Measurements from ENCODE around the gene RNU7-1.

RNU7-1 gene

DNA sequence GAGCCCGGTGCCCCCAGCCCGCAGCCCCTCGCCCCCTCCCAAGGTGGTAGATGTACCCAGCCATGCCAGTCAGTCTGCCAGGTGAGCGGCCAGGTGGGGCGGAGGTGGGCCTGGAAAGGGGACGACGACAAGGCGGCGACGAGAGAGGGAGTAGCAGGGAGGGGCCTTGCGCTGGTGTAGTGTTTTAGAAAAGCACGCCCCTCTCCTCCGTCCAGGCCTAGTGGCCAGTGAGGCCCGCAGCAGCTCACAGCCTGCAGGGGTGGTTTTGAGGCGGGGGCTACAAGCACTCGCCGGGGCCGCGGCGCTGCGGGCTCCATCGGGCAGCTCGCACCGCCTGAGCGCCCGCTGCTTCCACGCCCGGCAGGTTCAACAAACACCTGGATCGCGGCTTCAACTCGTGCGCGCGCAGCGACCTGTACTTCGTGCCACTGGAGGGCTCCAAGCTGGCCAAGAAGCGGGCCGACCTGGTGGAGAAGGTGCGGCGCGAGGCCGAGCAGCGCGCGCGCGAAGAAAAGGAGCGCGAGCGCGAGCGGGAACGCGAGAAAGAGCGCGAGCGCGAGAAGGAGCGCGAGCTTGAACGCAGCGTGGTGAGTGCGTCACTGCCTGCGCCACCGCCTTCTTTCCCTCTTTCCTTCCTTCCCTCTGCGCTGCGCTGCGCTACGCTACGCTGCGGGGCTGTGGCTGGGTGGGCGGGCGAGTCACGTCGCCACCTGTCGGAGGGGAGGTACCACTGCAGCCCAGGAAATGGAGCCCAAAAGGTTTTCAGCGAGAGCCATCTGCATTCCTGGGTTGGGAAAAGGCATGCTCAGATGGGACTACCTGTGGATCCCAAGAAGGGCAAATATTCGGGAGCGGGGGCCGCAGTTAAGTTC, 5.9 kb upstream of the RNU7-1 start:
- peak; percentile 95 for DNase-seq
- peaks cover 58% of the 10 kb centered on the region for H3K4me1 Mint-ChIP-seq
- CTCF ChIA-PET = interaction anchor here (0.6 to 16.3 kb wide), 12 partner anchors 9 to 175 kb away, joined by 3 to 491 read pairs (median 5); partner anchors contain the start of gene SPSB2
- peaks cover 38% of the 10 kb centered on the region for H3K36me3 Mint-ChIP-seq
- peak overlapping the region; percentile 82 for H3K4me3 Mint-ChIP-seq
- peak overlapping the region; percentile 97 for H3K27ac Mint-ChIP-seq
- no peaks in the 10 kb centered on the region for H3K9me3 Mint-ChIP-seq
- H3K27me3 Mint-ChIP-seq = no peaks in the 10 kb centered on the region

DNA sequence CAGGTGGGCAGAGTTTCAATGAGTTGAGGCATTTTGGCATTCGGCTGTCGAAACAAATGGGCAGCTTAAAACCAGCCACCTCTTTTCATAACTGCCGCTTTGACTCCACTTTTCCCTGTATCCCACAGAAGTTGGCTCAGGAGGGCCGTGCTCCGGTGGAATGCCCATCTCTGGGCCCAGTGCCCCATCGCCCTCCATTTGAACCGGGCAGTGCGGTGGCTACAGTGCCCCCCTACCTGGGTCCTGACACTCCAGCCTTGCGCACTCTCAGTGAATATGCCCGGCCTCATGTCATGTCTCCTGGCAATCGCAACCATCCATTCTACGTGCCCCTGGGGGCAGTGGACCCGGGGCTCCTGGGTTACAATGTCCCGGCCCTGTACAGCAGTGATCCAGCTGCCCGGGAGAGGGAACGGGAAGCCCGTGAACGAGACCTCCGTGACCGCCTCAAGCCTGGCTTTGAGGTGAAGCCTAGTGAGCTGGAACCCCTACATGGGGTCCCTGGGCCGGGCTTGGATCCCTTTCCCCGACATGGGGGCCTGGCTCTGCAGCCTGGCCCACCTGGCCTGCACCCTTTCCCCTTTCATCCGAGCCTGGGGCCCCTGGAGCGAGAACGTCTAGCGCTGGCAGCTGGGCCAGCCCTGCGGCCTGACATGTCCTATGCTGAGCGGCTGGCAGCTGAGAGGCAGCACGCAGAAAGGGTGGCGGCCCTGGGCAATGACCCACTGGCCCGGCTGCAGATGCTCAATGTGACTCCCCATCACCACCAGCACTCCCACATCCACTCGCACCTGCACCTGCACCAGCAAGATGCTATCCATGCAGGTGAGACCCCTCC, 5.0 kb upstream of the RNU7-1 start:
- CTCF ChIA-PET = interaction anchor here (1.0 to 16.3 kb wide), 9 partner anchors 9 to 174 kb away, joined by 3 to 491 read pairs (median 5); no protein-coding TSS in a partner anchor
- Mint-ChIP-seq H3K27ac (peak overlapping the region; percentile 97), H3K4me1 (peaks cover 57% of the 10 kb centered on the region), H3K4me3 (peak overlapping the region; percentile 82), H3K9me3 (no peaks in the 10 kb centered on the region), H3K27me3 (no peaks in the 10 kb centered on the region), H3K36me3 (peaks cover 35% of the 10 kb centered on the region)
- no peak for DNase-seq

- H3K27me3 Mint-ChIP-seq = no peaks in the 10 kb centered on the region
- H3K9me3 Mint-ChIP-seq = no peaks in the 10 kb centered on the region
- H3K36me3 Mint-ChIP-seq = peaks cover 31% of the 10 kb centered on the region
- CTCF ChIA-PET = interaction anchor here (0.8 to 16.3 kb wide), 4 partner anchors 10 to 22 kb away, joined by 3 to 491 read pairs (median 20); partner anchors contain the start of gene PTPN6
- peak overlapping the region; percentile 13 for H3K4me3 Mint-ChIP-seq
- H3K4me1 Mint-ChIP-seq = peaks cover 53% of the 10 kb centered on the region
- peak overlapping the region; percentile 86 for H3K27ac Mint-ChIP-seq
- no peak for DNase-seq
These were observed 4.5 kb upstream of the RNU7-1 start for GRCh38 chr12:6939191-6939540.

- Mint-ChIP-seq H3K4me1 (peaks cover 51% of the 10 kb centered on the region), H3K27ac (peak overlapping the region; percentile 49), H3K36me3 (peaks cover 16% of the 10 kb centered on the region)
These were observed 2.3 kb upstream of the RNU7-1 start for GRCh38 chr12:6941267-6941666.

GRCh38 chr12:6941782-6942181, 1.8 kb upstream of the RNU7-1 start:
- Mint-ChIP-seq H3K27me3 (no peaks in the 10 kb centered on the region), H3K9me3 (no peaks in the 10 kb centered on the region), H3K27ac (peak overlapping the region; percentile 96), H3K4me3 (no peak overlapping the region), H3K4me1 (peaks cover 50% of the 10 kb centered on the region), H3K36me3 (peaks cover 11% of the 10 kb centered on the region)
- no peak for DNase-seq
- CTCF ChIA-PET = interaction anchor here (16.3 kb wide), 1 partner anchor 19 kb away, joined by 491 read pairs; no protein-coding TSS in a partner anchor

More at GRCh38 chr12:6941267-6941666, 2.3 kb upstream of the RNU7-1 start:
- no peak overlapping the region for H3K4me3 Mint-ChIP-seq
- H3K27me3 Mint-ChIP-seq = no peaks in the 10 kb centered on the region
- H3K9me3 Mint-ChIP-seq = no peaks in the 10 kb centered on the region
- CTCF ChIA-PET = interaction anchor here (16.3 kb wide), 1 partner anchor 20 kb away, joined by 491 read pairs; no protein-coding TSS in a partner anchor
- DNase-seq = no peak

DNA sequence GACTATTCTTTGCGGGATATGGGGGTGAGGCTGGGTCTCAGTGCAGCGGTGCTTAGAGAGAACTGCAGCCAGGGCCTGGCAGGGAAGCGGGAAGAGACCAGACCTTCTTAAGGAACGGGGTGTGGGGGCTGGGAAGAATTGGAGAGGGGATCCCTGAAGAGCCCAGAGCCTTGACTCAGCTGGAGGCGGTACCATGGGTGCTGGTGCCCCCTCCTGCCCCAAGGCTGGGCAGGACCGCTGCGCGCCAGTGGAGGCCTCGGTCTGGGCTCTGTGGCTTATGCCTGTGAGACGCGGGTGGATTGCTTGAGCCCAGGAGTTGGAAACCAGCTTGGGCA, 1.3 kb upstream of the RNU7-1 start:
- DNase-seq = no peak
- H3K9me3 Mint-ChIP-seq = no peaks in the 10 kb centered on the region
- peaks cover 10% of the 10 kb centered on the region for H3K36me3 Mint-ChIP-seq
- peak overlapping the region; percentile 96 for H3K27ac Mint-ChIP-seq
- CTCF ChIA-PET = interaction anchor here (16.3 kb wide), 1 partner anchor 19 kb away, joined by 491 read pairs; no protein-coding TSS in a partner anchor
- H3K4me1 Mint-ChIP-seq = peaks cover 53% of the 10 kb centered on the region
- H3K4me3 Mint-ChIP-seq = no peak overlapping the region
- H3K27me3 Mint-ChIP-seq = no peaks in the 10 kb centered on the region

- Mint-ChIP-seq H3K36me3 (peaks cover 12% of the 10 kb centered on the region), H3K27me3 (no peaks in the 10 kb centered on the region), H3K4me1 (peaks cover 60% of the 10 kb centered on the region), H3K27ac (peak overlapping the region; percentile 96), H3K4me3 (peak overlapping the region; percentile 84), H3K9me3 (no peaks in the 10 kb centered on the region)
- CTCF ChIA-PET = interaction anchor here (0.7 to 16.3 kb wide), 15 partner anchors 9 to 169 kb away, joined by 3 to 491 read pairs (median 5); partner anchors contain the start of genes ATN1, LPCAT3 and SPSB2
- DNase-seq = peak; percentile 89
These were observed 261 bp upstream of the RNU7-1 start for GRCh38 chr12:6943389-6943721.

- Mint-ChIP-seq H3K27ac (peak overlapping the region; percentile 96), H3K36me3 (peaks cover 12% of the 10 kb centered on the region), H3K9me3 (no peaks in the 10 kb centered on the region), H3K4me3 (peak overlapping the region; percentile 84), H3K27me3 (no peaks in the 10 kb centered on the region), H3K4me1 (peaks cover 67% of the 10 kb centered on the region)
- CTCF ChIA-PET = interaction anchor here (0.6 to 16.3 kb wide), 16 partner anchors 16 to 168 kb away, joined by 3 to 491 read pairs (median 6); partner anchors contain the start of genes ATN1, C1R and LPCAT3
- peak; percentile 93 for DNase-seq
These were observed 968 bp downstream of the RNU7-1 start for GRCh38 chr12:6944381-6945186.

DNA sequence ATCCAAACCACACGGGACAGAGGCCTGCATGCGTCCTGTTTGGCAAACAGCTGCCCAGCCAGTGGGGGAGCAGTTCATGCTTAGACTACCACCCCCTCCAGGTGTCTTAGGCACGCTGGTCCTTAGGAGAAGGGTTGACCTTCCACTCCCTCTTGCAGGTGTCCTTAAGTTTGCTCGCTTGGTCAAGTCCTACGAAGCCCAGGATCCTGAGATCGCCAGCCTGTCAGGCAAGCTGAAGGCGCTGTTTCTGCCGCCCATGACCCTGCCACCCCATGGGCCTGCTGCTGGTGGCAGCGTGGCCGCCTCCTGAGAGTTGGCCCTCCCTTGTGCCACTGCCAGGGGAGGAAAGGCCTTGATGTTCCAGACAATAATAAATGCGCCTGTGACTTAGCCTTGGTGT, 2.0 kb downstream of the RNU7-1 start:
- H3K27me3 Mint-ChIP-seq = no peaks in the 10 kb centered on the region

GRCh38 chr12:6946033-6946919, 2.7 kb downstream of the RNU7-1 start:
- CTCF ChIA-PET = interaction anchor here (1.0 to 16.3 kb wide), 10 partner anchors 8 to 166 kb away, joined by 3 to 491 read pairs (median 10); partner anchors contain the start of genes ATN1 and SPSB2
- Mint-ChIP-seq H3K27me3 (no peaks in the 10 kb centered on the region), H3K4me1 (peaks cover 82% of the 10 kb centered on the region), H3K36me3 (peaks cover 13% of the 10 kb centered on the region), H3K9me3 (no peaks in the 10 kb centered on the region), H3K27ac (peak overlapping the region; percentile 96), H3K4me3 (peak overlapping the region; percentile 84)
- peak; percentile 88 for DNase-seq

More for the DNA sequence above, 2.0 kb downstream of the RNU7-1 start:
- H3K36me3 Mint-ChIP-seq = peaks cover 13% of the 10 kb centered on the region
- H3K4me1 Mint-ChIP-seq = peaks cover 77% of the 10 kb centered on the region
- peak overlapping the region; percentile 84 for H3K4me3 Mint-ChIP-seq
- no peaks in the 10 kb centered on the region for H3K9me3 Mint-ChIP-seq
- CTCF ChIA-PET = interaction anchor here (1.3 to 16.3 kb wide), 12 partner anchors 15 to 167 kb away, joined by 4 to 491 read pairs (median 8); partner anchors contain the start of genes ATN1, C1R, LPCAT3 and SPSB2
- peak overlapping the region; percentile 96 for H3K27ac Mint-ChIP-seq
- no peak for DNase-seq

DNA sequence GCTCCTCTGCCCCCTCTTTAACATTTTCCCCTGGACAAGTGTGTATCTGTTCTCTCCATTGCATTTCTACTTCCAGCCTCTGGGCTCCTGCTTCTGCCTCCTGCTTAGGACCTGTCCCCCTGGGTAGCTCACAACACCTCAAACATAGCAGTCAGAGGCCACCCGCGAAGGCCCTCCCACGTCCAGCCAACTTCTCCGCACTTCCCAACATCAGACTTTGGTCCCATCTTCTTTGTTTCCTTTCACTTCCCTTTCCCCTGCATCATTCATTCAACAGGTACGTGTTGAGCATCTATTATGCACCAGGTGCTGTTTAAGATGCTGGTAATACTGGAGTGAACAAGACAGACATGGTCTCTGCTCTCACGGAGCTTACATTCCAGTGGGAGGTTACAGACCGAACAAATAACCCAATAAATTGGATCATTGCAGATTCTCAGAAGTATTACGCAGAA, 3.3 kb downstream of the RNU7-1 start:
- Mint-ChIP-seq H3K9me3 (no peaks in the 10 kb centered on the region), H3K36me3 (peaks cover 16% of the 10 kb centered on the region), H3K27ac (peak overlapping the region; percentile 96), H3K27me3 (no peaks in the 10 kb centered on the region), H3K4me3 (peak overlapping the region; percentile 84), H3K4me1 (peaks cover 82% of the 10 kb centered on the region)
- no peak for DNase-seq
- CTCF ChIA-PET = interaction anchor here (1.0 to 16.3 kb wide), 8 partner anchors 9 to 165 kb away, joined by 3 to 491 read pairs (median 18); partner anchors contain the start of genes ATN1 and SPSB2

GRCh38 chr12:6947615-6948014, 4.0 kb downstream of the RNU7-1 start:
- Mint-ChIP-seq H3K4me3 (peak overlapping the region; percentile 25), H3K36me3 (peaks cover 19% of the 10 kb centered on the region), H3K9me3 (no peaks in the 10 kb centered on the region), H3K4me1 (peaks cover 76% of the 10 kb centered on the region), H3K27ac (peak overlapping the region; percentile 96), H3K27me3 (no peaks in the 10 kb centered on the region)
- CTCF ChIA-PET = interaction anchor here (1.0 to 16.3 kb wide), 5 partner anchors 10 to 161 kb away, joined by 3 to 491 read pairs (median 7); partner anchors contain the start of gene SPSB2
- DNase-seq = no peak
